ENCODE measurements around the gene PDX1. TPM values are rescaled to one million over a fixed set of nuclear protein-coding genes. Genes with fewer than 3 reads are reported as not detected.

The PDX1 gene
- total RNA-seq: not detected
- total RNA-seq (2013): not detected

DNA sequence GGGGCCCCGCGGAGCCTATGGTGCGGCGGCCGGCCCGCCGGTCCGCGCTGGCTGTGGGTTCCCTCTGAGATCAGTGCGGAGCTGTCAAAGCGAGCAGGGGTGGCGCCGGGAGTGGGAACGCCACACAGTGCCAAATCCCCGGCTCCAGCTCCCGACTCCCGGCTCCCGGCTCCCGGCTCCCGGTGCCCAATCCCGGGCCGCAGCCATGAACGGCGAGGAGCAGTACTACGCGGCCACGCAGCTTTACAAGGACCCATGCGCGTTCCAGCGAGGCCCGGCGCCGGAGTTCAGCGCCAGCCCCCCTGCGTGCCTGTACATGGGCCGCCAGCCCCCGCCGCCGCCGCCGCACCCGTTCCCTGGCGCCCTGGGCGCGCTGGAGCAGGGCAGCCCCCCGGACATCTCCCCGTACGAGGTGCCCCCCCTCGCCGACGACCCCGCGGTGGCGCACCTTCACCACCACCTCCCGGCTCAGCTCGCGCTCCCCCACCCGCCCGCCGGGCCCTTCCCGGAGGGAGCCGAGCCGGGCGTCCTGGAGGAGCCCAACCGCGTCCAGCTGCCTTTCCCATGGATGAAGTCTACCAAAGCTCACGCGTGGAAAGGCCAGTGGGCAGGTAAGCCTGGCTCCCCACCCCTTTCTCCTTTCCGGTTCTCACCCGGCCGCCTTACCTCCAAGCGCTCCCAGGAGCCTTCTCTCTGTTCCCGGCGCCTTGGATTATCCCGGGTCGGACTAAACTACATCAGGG lies at the start of gene PDX1:
TSS of gene PDX1 (plus strand) at position 67 of the 743 bp plus-strand sequence. CDS start at position 206, 139 bp downstream.
- H3K27me3 Mint-ChIP-seq (ENCODE audit: low read depth in 2 of 2): peaks cover 63 to 74% of the 10 kb centered on the region in 2 donors
- H3K4me3 Mint-ChIP-seq: peak within 1 kb of the TSS; percentile 69
- DNase-seq (no peak), ATAC-seq (no peak)
- 3% methylated on average over 75 of the region's 76 CpGs for WGBS (ENCODE audit: insufficient coverage)
- peaks cover 38% of the 10 kb centered on the region for H3K4me1 ChIP-seq (ENCODE audit: control insufficient read depth, insufficient read depth, low read length)
- H3K36me3 ChIP-seq (ENCODE audit: control insufficient read depth, insufficient read depth, low read length): no peaks in the 10 kb centered on the region
- H3K9me3 Mint-ChIP-seq: no peaks in the 10 kb centered on the region
- no peaks in the 10 kb centered on the region for H3K9me3 ChIP-seq (ENCODE audit: control insufficient read depth, insufficient read depth, low read length)
- H3K4me3 ChIP-seq (ENCODE audit: low read length): no peak within 1 kb of the TSS
- H3K27ac ChIP-seq (ENCODE audit: low read length): no peak within 1 kb of the TSS
- no peak within 1 kb of the TSS for H3K27ac Mint-ChIP-seq
- intact Hi-C loops (cut with micrococcal nuclease): no loop called here
- H3K27me3 ChIP-seq (ENCODE audit: control insufficient read depth, insufficient read depth, low read length): peaks cover 76% of the 10 kb centered on the region
- peaks cover 16 to 29% of the 10 kb centered on the region in 2 donors for H3K4me1 Mint-ChIP-seq
- no peaks in the 10 kb centered on the region for H3K36me3 Mint-ChIP-seq
- TF ChIP-seq, protein P1, sequence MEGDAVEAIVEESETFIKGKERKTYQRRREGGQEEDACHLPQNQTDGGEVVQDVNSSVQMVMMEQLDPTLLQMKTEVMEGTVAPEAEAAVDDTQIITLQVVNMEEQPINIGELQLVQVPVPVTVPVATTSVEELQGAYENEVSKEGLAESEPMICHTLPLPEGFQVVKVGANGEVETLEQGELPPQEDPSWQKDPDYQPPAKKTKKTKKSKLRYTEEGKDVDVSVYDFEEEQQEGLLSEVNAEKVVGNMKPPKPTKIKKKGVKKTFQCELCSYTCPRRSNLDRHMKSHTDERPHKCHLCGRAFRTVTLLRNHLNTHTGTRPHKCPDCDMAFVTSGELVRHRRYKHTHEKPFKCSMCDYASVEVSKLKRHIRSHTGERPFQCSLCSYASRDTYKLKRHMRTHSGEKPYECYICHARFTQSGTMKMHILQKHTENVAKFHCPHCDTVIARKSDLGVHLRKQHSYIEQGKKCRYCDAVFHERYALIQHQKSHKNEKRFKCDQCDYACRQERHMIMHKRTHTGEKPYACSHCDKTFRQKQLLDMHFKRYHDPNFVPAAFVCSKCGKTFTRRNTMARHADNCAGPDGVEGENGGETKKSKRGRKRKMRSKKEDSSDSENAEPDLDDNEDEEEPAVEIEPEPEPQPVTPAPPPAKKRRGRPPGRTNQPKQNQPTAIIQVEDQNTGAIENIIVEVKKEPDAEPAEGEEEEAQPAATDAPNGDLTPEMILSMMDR (IDR thresholded peaks at IDR 0.05): no peak

DNA sequence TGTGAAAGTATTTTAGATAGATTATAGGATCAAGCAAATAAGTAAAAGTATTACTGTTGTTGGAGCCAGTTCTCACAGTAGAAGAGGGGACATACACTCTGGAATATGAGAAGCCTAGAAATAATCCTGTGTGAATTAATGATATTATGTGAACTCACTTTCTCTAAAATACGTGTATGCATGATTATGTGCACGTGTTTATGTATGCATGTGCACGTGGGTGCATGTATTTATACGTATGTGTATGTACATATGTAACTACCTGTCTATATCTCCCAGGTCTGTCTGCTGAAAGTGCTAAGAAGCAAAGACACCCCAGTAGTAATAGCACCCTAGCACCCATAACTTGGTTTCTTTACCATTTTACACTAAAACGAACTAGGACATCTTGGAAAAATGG lies 41.5 kb upstream of the PDX1 start:
- WGBS (ENCODE audit: insufficient coverage): 82% methylated on average over 5 of the region's 5 CpGs
- Histone ChIP-seq H3K4me1 (ENCODE audit: control insufficient read depth, insufficient read depth, low read length) (no peaks in the 10 kb centered on the region), H3K36me3 (ENCODE audit: control insufficient read depth, insufficient read depth, low read length) (no peaks in the 10 kb centered on the region), H3K27ac (ENCODE audit: low read length) (no peak overlapping the region), H3K9me3 (ENCODE audit: control insufficient read depth, insufficient read depth, low read length) (no peaks in the 10 kb centered on the region), H3K4me3 (ENCODE audit: low read length) (no peak overlapping the region), H3K27me3 (ENCODE audit: control insufficient read depth, insufficient read depth, low read length) (peaks cover 9% of the 10 kb centered on the region)
- H3K27ac Mint-ChIP-seq: no peak overlapping the region
- no peak for ATAC-seq
- DNase-seq: no peak
- H3K4me1 Mint-ChIP-seq: no peaks in the 10 kb centered on the region
- no peak overlapping the region for H3K4me3 Mint-ChIP-seq
- intact Hi-C loops (cut with micrococcal nuclease): no loop called here
- H3K27me3 Mint-ChIP-seq (ENCODE audit: low read depth in 2 of 2): peaks cover 26 to 64% of the 10 kb centered on the region in 2 donors
- TF ChIP-seq, protein P1 (IDR thresholded peaks at IDR 0.05): no peak
- no peaks in the 10 kb centered on the region for H3K36me3 Mint-ChIP-seq
- H3K9me3 Mint-ChIP-seq: peaks cover 0 to 2% of the 10 kb centered on the region in 2 donors

DNA sequence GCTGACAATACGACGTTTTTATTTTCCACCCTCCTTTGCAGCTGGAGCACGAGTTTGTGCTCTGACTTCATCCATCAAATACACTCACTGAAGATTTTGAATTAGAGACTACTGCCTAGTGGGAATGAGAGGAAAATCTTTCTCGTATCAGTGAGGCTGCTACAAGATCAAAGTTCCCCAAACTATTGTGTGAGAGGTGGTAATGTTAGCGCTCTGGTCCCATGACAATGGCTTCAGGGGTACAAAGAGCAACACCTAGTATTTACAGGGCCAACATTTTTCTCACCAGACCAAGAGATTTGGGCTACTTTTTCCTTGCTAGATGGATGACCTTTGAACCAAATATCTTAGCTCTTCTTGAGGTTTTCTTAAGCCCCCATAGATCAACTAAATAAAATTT lies 30.3 kb upstream of the PDX1 start:
- WGBS (ENCODE audit: insufficient coverage): 58% methylated on average over 4 of the region's 5 CpGs
- peaks cover 25 to 59% of the 10 kb centered on the region in 2 donors for H3K27me3 Mint-ChIP-seq (ENCODE audit: low read depth in 2 of 2)
- H3K9me3 Mint-ChIP-seq: peaks cover 0 to 2% of the 10 kb centered on the region in 2 donors
- no peak overlapping the region for H3K27ac Mint-ChIP-seq
- intact Hi-C loops (cut with micrococcal nuclease): no loop called here
- no peaks in the 10 kb centered on the region for H3K36me3 ChIP-seq (ENCODE audit: control insufficient read depth, insufficient read depth, low read length)
- H3K4me1 ChIP-seq (ENCODE audit: control insufficient read depth, insufficient read depth, low read length): no peaks in the 10 kb centered on the region
- H3K9me3 ChIP-seq (ENCODE audit: control insufficient read depth, insufficient read depth, low read length): no peaks in the 10 kb centered on the region
- H3K27me3 ChIP-seq (ENCODE audit: control insufficient read depth, insufficient read depth, low read length): no peaks in the 10 kb centered on the region
- DNase-seq (no peak), ATAC-seq (no peak)
- TF ChIP-seq, protein P1 (IDR thresholded peaks at IDR 0.05): no peak
- H3K4me3 ChIP-seq (ENCODE audit: low read length): no peak overlapping the region
- H3K36me3 Mint-ChIP-seq: peaks cover 15% of the 10 kb centered on the region
- no peak overlapping the region for H3K27ac ChIP-seq (ENCODE audit: low read length)
- H3K4me1 Mint-ChIP-seq: no peaks in the 10 kb centered on the region
- no peak overlapping the region for H3K4me3 Mint-ChIP-seq

DNA sequence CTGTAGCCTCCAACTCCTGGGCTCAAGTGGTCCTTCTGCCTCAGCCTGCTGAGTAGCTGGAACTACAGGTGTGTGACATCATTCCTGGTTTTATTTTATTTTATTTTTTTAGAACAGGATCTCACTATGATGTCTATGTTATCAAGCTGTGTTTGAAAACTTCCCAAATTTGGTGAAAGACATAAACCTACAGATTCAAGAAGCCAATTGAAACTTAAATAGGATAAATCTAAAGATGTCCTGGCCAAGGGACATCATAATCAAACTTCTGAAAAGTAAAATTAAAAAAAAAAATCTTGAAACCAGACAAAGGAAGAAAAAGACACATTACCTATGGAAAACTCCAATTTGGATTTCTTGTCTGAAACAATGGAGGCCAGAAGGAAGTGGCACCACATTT lies 23.1 kb upstream of the PDX1 start:
- TF ChIP-seq, protein P1 (IDR thresholded peaks at IDR 0.05): no peak
- H3K27me3 Mint-ChIP-seq (ENCODE audit: low read depth in 2 of 2): peaks cover 48 to 68% of the 10 kb centered on the region in 2 donors
- intact Hi-C loops (cut with micrococcal nuclease): no loop called here
- H3K9me3 Mint-ChIP-seq: peaks cover 0 to 4% of the 10 kb centered on the region in 2 donors
- H3K4me1 Mint-ChIP-seq: no peaks in the 10 kb centered on the region
- Histone ChIP-seq H3K36me3 (ENCODE audit: control insufficient read depth, insufficient read depth, low read length) (no peaks in the 10 kb centered on the region), H3K9me3 (ENCODE audit: control insufficient read depth, insufficient read depth, low read length) (no peaks in the 10 kb centered on the region), H3K27ac (ENCODE audit: low read length) (no peak overlapping the region), H3K27me3 (ENCODE audit: control insufficient read depth, insufficient read depth, low read length) (peaks cover 3% of the 10 kb centered on the region), H3K4me1 (ENCODE audit: control insufficient read depth, insufficient read depth, low read length) (no peaks in the 10 kb centered on the region), H3K4me3 (ENCODE audit: low read length) (no peak overlapping the region)
- H3K4me3 Mint-ChIP-seq: no peak overlapping the region
- peaks cover 15% of the 10 kb centered on the region for H3K36me3 Mint-ChIP-seq
- no peak for DNase-seq
- ATAC-seq: no peak
- no peak overlapping the region for H3K27ac Mint-ChIP-seq
